ENCODE data around the gene CDRT15. TPM values are rescaled to one million over a fixed set of nuclear protein-coding genes. Genes with fewer than 3 reads are reported as not detected.

CDRT15 gene
- total RNA-seq, 1 experiment from 2014 or later: not detected

- in situ Hi-C loops (cut with HindIII; ENCODE audit: low pct_unique_long_range_greater_than_20kb, low sequenced_read_pairs): no loop called here
- DNase-seq (ENCODE audit: low read depth, low spot score): no peak
Observed at GRCh38 chr17:14212401-14212800, 24.3 kb downstream of the CDRT15 start.

GRCh38 chr17:14211801-14212200 lies 24.9 kb downstream of the CDRT15 start:
- in situ Hi-C loops (cut with HindIII; ENCODE audit: low pct_unique_long_range_greater_than_20kb, low sequenced_read_pairs): no loop called here
- peak; percentile 18 for DNase-seq (ENCODE audit: low read depth, low spot score)

- in situ Hi-C loops (cut with HindIII; ENCODE audit: low pct_unique_long_range_greater_than_20kb, low sequenced_read_pairs): no loop called here
Observed at GRCh38 chr17:14211246-14211645, 25.4 kb downstream of the CDRT15 start.

GRCh38 chr17:14209215-14209614 lies 27.4 kb downstream of the CDRT15 start:
- in situ Hi-C loops (cut with HindIII; ENCODE audit: low pct_unique_long_range_greater_than_20kb, low sequenced_read_pairs): no loop called here
- DNase-seq (ENCODE audit: low read depth, low spot score): peak; percentile 39

More at GRCh38 chr17:14211246-14211645, 25.4 kb downstream of the CDRT15 start:
- no peak for DNase-seq (ENCODE audit: low read depth, low spot score)

- DNase-seq (ENCODE audit: low read depth, low spot score): no peak
- in situ Hi-C loops (cut with HindIII; ENCODE audit: low pct_unique_long_range_greater_than_20kb, low sequenced_read_pairs): no loop called here
Observed at GRCh38 chr17:14207791-14208190, 28.9 kb downstream of the CDRT15 start.

GRCh38 chr17:14206891-14207290 lies 29.8 kb downstream of the CDRT15 start:
- no peak for DNase-seq (ENCODE audit: low read depth, low spot score)
- in situ Hi-C loops (cut with HindIII; ENCODE audit: low pct_unique_long_range_greater_than_20kb, low sequenced_read_pairs): no loop called here

- in situ Hi-C loops (cut with HindIII; ENCODE audit: low pct_unique_long_range_greater_than_20kb, low sequenced_read_pairs): no loop called here
- no peak for DNase-seq (ENCODE audit: low read depth, low spot score)
Observed at GRCh38 chr17:14205992-14206461, 30.6 kb downstream of the CDRT15 start.

- in situ Hi-C loops (cut with HindIII; ENCODE audit: low pct_unique_long_range_greater_than_20kb, low sequenced_read_pairs): no loop called here
- DNase-seq (ENCODE audit: low read depth, low spot score): no peak
Observed at GRCh38 chr17:14205380-14205779, 31.3 kb downstream of the CDRT15 start.

- DNase-seq (ENCODE audit: low read depth, low spot score): no peak
- in situ Hi-C loops (cut with HindIII; ENCODE audit: low pct_unique_long_range_greater_than_20kb, low sequenced_read_pairs): no loop called here
Observed at GRCh38 chr17:14204546-14204945, 32.1 kb downstream of the CDRT15 start.

GRCh38 chr17:14204084-14204483 lies 32.6 kb downstream of the CDRT15 start:
- in situ Hi-C loops (cut with HindIII; ENCODE audit: low pct_unique_long_range_greater_than_20kb, low sequenced_read_pairs): no loop called here
- no peak for DNase-seq (ENCODE audit: low read depth, low spot score)

GRCh38 chr17:14203388-14203787 lies 33.3 kb downstream of the CDRT15 start:
- DNase-seq (ENCODE audit: low read depth, low spot score): peak; percentile 9
- in situ Hi-C loops (cut with HindIII; ENCODE audit: low pct_unique_long_range_greater_than_20kb, low sequenced_read_pairs): no loop called here

GRCh38 chr17:14202388-14203166 lies 34.1 kb downstream of the CDRT15 start:
- no peak for DNase-seq (ENCODE audit: low read depth, low spot score)
- in situ Hi-C loops (cut with HindIII; ENCODE audit: low pct_unique_long_range_greater_than_20kb, low sequenced_read_pairs): no loop called here

- in situ Hi-C loops (cut with HindIII; ENCODE audit: low pct_unique_long_range_greater_than_20kb, low sequenced_read_pairs): no loop called here
Observed at GRCh38 chr17:14201988-14202380, 34.7 kb downstream of the CDRT15 start.

GRCh38 chr17:14201021-14201987 lies 35.4 kb downstream of the CDRT15 start:
- in situ Hi-C loops (cut with HindIII; ENCODE audit: low pct_unique_long_range_greater_than_20kb, low sequenced_read_pairs): no loop called here
- no peak for DNase-seq (ENCODE audit: low read depth, low spot score)

More at GRCh38 chr17:14201988-14202380, 34.7 kb downstream of the CDRT15 start:
- DNase-seq (ENCODE audit: low read depth, low spot score): no peak

GRCh38 chr17:14200354-14200753 lies 36.3 kb downstream of the CDRT15 start:
- DNase-seq (ENCODE audit: low read depth, low spot score): no peak
- in situ Hi-C loops (cut with HindIII; ENCODE audit: low pct_unique_long_range_greater_than_20kb, low sequenced_read_pairs): no loop called here

GRCh38 chr17:14199601-14200000 lies 37.1 kb downstream of the CDRT15 start:
- no peak for DNase-seq (ENCODE audit: low read depth, low spot score)
- in situ Hi-C loops (cut with HindIII; ENCODE audit: low pct_unique_long_range_greater_than_20kb, low sequenced_read_pairs): no loop called here

GRCh38 chr17:14198575-14198974 lies 38.1 kb downstream of the CDRT15 start:
- DNase-seq (ENCODE audit: low read depth, low spot score): no peak
- in situ Hi-C loops (cut with HindIII; ENCODE audit: low pct_unique_long_range_greater_than_20kb, low sequenced_read_pairs): no loop called here

GRCh38 chr17:14198013-14198412 lies 38.6 kb downstream of the CDRT15 start:
- DNase-seq (ENCODE audit: low read depth, low spot score): no peak

More at GRCh38 chr17:14198013-14198412, 38.6 kb downstream of the CDRT15 start:
- in situ Hi-C loops (cut with HindIII; ENCODE audit: low pct_unique_long_range_greater_than_20kb, low sequenced_read_pairs): no loop called here
